ENCODE results near the gene NIFK. TPM values are rescaled to one million over a fixed set of nuclear protein-coding genes. Genes with fewer than 3 reads are reported as not detected.
"Not testable (repeated sequence)": the region's sequence is repeated elsewhere in the genome, so short reads cannot be mapped to it uniquely, and the experiment has no call there.

NIFK gene
- total and polyA plus RNA-seq, 2 donors from 2014 or later: 33.4 to 40.4 TPM

DNA sequence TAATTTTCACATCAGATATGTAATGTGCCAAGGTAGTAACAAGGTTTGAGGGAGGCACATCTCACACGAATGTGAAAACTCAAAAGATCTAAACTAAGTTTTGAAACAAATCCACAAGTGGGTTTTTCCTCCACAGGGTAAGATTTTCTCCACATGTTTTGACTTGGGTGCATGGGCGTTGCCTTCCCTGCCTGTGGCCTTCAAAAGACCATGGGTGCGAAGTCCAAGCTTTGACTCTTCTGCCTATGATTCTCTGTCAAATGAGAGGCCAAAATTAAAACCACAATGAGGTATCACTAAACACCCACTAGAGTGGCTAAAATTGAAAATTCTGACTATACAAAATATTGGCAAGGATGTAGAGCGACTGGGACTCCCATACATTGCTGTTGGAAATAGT lies 30.7 kb downstream of the NIFK start:
- intact Hi-C loops (cut with DNase I): no loop called here
- Histone ChIP-seq H3K27ac (ENCODE audit: low read depth in 2 of 2, low read length in 2 of 2) (no peak overlapping the region), H3K4me3 (ENCODE audit: low read length in 3 of 3) (no peak overlapping the region), H3K4me1 (ENCODE audit: control insufficient read depth in 2 of 3, insufficient read depth in 2 of 3, low read depth in 1 of 3, low read length in 3 of 3) (peaks cover 0 to 10% (median 0%) of the 10 kb centered on the region in 3 donors), H3K27me3 (ENCODE audit: control insufficient read depth, insufficient read depth, low read length) (no peaks in the 10 kb centered on the region), H3K9ac (ENCODE audit: low read length in 3 of 3) (no peak overlapping the region), H3K36me3 (ENCODE audit: control insufficient read depth in 2 of 3, insufficient read depth in 3 of 3, low read length in 3 of 3) (no peaks in the 10 kb centered on the region), H3K9me3 (ENCODE audit: control insufficient read depth in 2 of 3, insufficient read depth in 1 of 3, low read length in 3 of 3) (no peaks in the 10 kb centered on the region)
- DNase-seq (no peak), FAIRE-seq (no peak)
- TF ChIP-seq, protein P1, sequence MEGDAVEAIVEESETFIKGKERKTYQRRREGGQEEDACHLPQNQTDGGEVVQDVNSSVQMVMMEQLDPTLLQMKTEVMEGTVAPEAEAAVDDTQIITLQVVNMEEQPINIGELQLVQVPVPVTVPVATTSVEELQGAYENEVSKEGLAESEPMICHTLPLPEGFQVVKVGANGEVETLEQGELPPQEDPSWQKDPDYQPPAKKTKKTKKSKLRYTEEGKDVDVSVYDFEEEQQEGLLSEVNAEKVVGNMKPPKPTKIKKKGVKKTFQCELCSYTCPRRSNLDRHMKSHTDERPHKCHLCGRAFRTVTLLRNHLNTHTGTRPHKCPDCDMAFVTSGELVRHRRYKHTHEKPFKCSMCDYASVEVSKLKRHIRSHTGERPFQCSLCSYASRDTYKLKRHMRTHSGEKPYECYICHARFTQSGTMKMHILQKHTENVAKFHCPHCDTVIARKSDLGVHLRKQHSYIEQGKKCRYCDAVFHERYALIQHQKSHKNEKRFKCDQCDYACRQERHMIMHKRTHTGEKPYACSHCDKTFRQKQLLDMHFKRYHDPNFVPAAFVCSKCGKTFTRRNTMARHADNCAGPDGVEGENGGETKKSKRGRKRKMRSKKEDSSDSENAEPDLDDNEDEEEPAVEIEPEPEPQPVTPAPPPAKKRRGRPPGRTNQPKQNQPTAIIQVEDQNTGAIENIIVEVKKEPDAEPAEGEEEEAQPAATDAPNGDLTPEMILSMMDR (IDR thresholded peaks at IDR 0.05; ENCODE audit: borderline replicate concordance, extremely low read depth, insufficient read depth): no peak

DNA sequence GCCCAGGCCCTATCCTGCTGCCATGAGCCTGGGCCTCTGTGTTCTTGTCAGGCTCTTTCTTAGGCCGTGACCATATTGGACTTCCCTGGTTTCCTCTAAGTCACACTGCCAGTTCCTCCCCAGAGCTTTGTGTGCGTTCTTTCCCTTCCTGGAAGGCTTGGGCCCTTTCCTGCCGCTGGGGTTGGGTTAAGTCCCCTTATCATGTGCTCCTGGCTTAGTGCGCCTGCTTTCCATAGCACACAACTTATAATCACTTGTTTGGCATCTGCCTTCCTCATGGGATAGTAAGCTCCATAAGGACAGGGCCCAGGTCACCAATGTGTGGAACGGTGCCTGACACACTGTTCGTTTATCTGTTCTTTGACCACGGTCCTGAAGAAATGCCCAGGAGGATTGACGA lies 31.3 kb downstream of the NIFK start:
- Histone ChIP-seq H3K4me1 (ENCODE audit: control insufficient read depth in 2 of 3, insufficient read depth in 2 of 3, low read depth in 1 of 3, low read length in 3 of 3) (peaks cover 0 to 10% (median 0%) of the 10 kb centered on the region in 3 donors), H3K27me3 (ENCODE audit: control insufficient read depth, insufficient read depth, low read length) (no peaks in the 10 kb centered on the region), H3K27ac (ENCODE audit: low read depth in 2 of 2, low read length in 2 of 2) (no peak overlapping the region), H3K9me3 (ENCODE audit: control insufficient read depth in 2 of 3, insufficient read depth in 1 of 3, low read length in 3 of 3) (no peaks in the 10 kb centered on the region), H3K4me3 (ENCODE audit: low read length in 3 of 3) (no peak overlapping the region), H3K9ac (ENCODE audit: low read length in 3 of 3) (no peak overlapping the region), H3K36me3 (ENCODE audit: control insufficient read depth in 2 of 3, insufficient read depth in 3 of 3, low read length in 3 of 3) (no peaks in the 10 kb centered on the region)
- TF ChIP-seq, protein P1 (IDR thresholded peaks at IDR 0.05; ENCODE audit: borderline replicate concordance, extremely low read depth, insufficient read depth): no peak
- DNase-seq (no peak), FAIRE-seq (no peak)
- intact Hi-C loops (cut with DNase I): no loop called here

DNA sequence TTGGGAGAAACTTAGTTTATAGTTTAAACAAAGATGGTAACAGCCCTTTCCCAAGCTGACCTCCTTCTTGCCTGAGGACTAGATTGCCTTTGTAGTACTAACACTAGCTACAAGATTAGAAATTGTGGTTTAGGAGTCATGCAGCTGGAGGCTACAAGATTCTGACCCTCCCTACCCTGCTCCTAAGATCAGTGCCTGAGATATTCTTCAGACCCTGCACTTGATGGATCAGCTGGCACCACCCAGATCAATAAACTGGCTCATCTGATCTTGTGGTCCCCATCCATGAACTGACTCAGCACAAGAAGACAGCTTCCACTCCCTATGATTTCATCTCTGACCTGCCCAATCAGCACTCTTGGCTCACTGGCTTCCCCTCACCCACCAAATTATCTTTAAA lies 34.9 kb downstream of the NIFK start:
- H3K4me1 ChIP-seq (ENCODE audit: control insufficient read depth in 2 of 3, insufficient read depth in 2 of 3, low read depth in 1 of 3, low read length in 3 of 3); H3K9me3 ChIP-seq (ENCODE audit: control insufficient read depth in 2 of 3, insufficient read depth in 1 of 3, low read length in 3 of 3); H3K27me3 ChIP-seq (ENCODE audit: control insufficient read depth, insufficient read depth, low read length); FAIRE-seq; H3K27ac ChIP-seq (ENCODE audit: low read depth in 2 of 2, low read length in 2 of 2); H3K9ac ChIP-seq (ENCODE audit: low read length in 3 of 3); H3K4me3 ChIP-seq (ENCODE audit: low read length in 3 of 3); H3K36me3 ChIP-seq (ENCODE audit: control insufficient read depth in 2 of 3, insufficient read depth in 3 of 3, low read length in 3 of 3); intact Hi-C loops (cut with DNase I): not testable (repeated sequence)
- peak in 1 of 5 donors; percentile 2 for DNase-seq

DNA sequence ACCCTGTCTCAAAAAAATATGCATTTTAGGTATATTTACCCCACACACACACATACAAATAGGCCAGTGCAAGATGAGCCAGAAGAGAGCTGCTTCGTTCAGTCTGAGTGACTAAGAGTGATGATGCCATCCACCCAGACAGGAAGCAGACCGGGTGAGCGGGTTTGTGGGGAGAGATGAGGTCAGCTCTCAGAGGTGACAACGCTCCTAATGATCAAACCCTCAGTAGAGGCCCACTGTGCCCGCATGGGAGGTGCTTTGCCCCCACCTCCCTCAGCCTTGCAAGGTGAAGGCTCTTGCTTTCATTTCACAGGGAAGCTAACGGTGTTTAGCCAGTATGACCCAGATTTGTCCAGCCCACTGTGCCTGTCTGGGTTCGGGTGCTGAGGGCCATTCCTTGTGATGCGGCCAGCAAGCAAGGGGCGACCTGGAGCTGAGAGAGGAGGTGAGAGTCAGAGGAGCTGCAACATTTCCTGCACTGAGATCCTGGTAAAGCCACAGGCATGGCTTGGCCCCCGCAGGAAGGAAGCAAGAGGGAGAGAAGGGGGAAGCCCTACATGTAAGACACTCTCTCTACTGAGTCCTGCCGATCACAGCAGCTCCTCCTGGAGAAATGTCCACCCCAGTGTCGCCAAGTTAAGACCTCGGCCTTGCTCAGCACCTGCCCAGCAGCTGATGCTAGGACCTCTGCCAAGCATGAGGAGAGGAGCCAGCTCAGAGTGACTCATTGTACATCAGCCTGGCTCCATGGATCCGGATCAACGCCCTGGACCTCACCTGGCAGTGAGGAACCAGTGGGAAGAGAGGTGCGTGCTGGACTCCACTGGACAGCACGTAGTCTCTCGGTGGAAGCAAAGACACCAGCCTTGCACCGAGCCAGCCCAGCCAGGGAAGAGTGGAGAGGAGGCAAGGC lies 37.0 kb downstream of the NIFK start:
- DNase-seq: peak in 3 of 5 donors; percentile 21 to 91 (median 38)
- intact Hi-C loops (cut with DNase I): no loop called here
- H3K27me3 ChIP-seq (ENCODE audit: control insufficient read depth, insufficient read depth, low read length): no peaks in the 10 kb centered on the region
- H3K9me3 ChIP-seq (ENCODE audit: control insufficient read depth in 2 of 3, insufficient read depth in 1 of 3, low read length in 3 of 3): no peaks in the 10 kb centered on the region
- TF ChIP-seq, protein P1 (IDR thresholded peaks at IDR 0.05; ENCODE audit: borderline replicate concordance, extremely low read depth, insufficient read depth): no peak
- no peak overlapping the region for H3K4me3 ChIP-seq (ENCODE audit: low read length in 3 of 3)
- H3K36me3 ChIP-seq (ENCODE audit: control insufficient read depth in 2 of 3, insufficient read depth in 3 of 3, low read length in 3 of 3): no peaks in the 10 kb centered on the region
- no peak for FAIRE-seq
- H3K27ac ChIP-seq (ENCODE audit: low read depth in 2 of 2, low read length in 2 of 2): no peak overlapping the region
- no peak overlapping the region for H3K9ac ChIP-seq (ENCODE audit: low read length in 3 of 3)
- peaks cover 0 to 8% (median 0%) of the 10 kb centered on the region in 3 donors for H3K4me1 ChIP-seq (ENCODE audit: control insufficient read depth in 2 of 3, insufficient read depth in 2 of 3, low read depth in 1 of 3, low read length in 3 of 3)

All from kidney (tissue), 14 donors.